Glutamatergic neuron (in vitro differentiated cells): ENCODE measurements around the gene NUP93. TPM values are rescaled to one million over a fixed set of nuclear protein-coding genes. Genes with fewer than 3 reads are reported as not detected.

ENCODE experiments used
- DNase-seq: peaks from one replicate; pipeline ENCODE4 v3.0.0; 2022
- H3K27ac Mint-ChIP-seq: one replicate; pipeline ENCODE4 v1.8.0; 2020; ENCODE audit warnings: mild to moderate bottlenecking, mixed read lengths, inconsistent platforms; ENCODE audit not compliant: unreplicated experiment
- H3K27me3 Mint-ChIP-seq: one replicate; pipeline ENCODE4 v1.8.0; 2020; ENCODE audit warnings: mild to moderate bottlenecking, moderate library complexity, mixed read lengths, inconsistent platforms; ENCODE audit not compliant: unreplicated experiment
- H3K36me3 Mint-ChIP-seq: one replicate; pipeline ENCODE4 v1.8.0; 2020; ENCODE audit warnings: mild to moderate bottlenecking, mixed read lengths, inconsistent platforms; ENCODE audit not compliant: unreplicated experiment
- H3K4me1 Mint-ChIP-seq: one replicate; pipeline ENCODE4 v1.8.0; 2020; ENCODE audit warnings: mild to moderate bottlenecking, low read depth, mixed read lengths, inconsistent platforms; ENCODE audit not compliant: unreplicated experiment
- H3K4me3 Mint-ChIP-seq: one replicate; pipeline ENCODE4 v1.8.0; 2020; ENCODE audit warnings: mild to moderate bottlenecking, mixed read lengths, inconsistent platforms; ENCODE audit not compliant: unreplicated experiment
- H3K9me3 Mint-ChIP-seq: one replicate; pipeline ENCODE4 v1.8.0; 2020; ENCODE audit warnings: mild to moderate bottlenecking, moderate library complexity, mixed read lengths, inconsistent platforms; ENCODE audit not compliant: unreplicated experiment
- total RNA-seq: library from RNA; stranded (reverse); fragmentation: NEBNext Ultra II Directional; extraction: Animal tissue kit (Norgen Biotek cat#: 25700); gene quantifications from one replicate; pipeline ENCODE4 v1.2.1, GENCODE V29; 2021; ENCODE audit not compliant: unreplicated experiment
- TF ChIP-seq, protein P1 (sequence below): fragments of 200-600 bp; sonication (generic); IDR thresholded peaks from one replicate; pipeline ENCODE4 v1.5.0; 2021; ENCODE audit not compliant: partially characterized antibody, unreplicated experiment

NUP93 gene
- total RNA-seq, 1 donor from 2014 or later, result 84.1 TPM

DNA sequence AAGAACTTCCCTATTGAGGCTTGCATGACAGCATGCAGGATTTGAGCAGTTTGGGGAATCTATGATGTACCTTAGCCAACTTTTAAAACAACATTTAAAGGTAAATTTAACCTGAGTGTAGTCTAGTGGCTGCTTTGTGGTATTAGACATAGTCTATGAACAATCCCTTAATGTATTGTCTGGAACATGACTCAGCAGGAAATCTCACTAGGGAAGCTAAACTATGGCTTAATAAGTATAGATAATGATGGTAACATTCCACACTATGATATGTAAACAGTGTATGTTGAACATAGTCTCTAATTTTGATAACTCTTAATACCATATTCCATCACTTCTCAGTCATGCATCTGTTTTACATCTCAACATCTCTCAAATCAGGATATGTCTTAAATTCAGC lies 83.0 kb downstream of the NUP93 start:
- no peak overlapping the region for H3K27ac Mint-ChIP-seq
- H3K4me3 Mint-ChIP-seq, result no peak overlapping the region
- H3K27me3 Mint-ChIP-seq, result no peaks in the 10 kb centered on the region
- H3K36me3 Mint-ChIP-seq, result no peaks in the 10 kb centered on the region
- no peak for DNase-seq
- H3K4me1 Mint-ChIP-seq, result no peaks in the 10 kb centered on the region
- no peaks in the 10 kb centered on the region for H3K9me3 Mint-ChIP-seq
- TF ChIP-seq, protein P1, sequence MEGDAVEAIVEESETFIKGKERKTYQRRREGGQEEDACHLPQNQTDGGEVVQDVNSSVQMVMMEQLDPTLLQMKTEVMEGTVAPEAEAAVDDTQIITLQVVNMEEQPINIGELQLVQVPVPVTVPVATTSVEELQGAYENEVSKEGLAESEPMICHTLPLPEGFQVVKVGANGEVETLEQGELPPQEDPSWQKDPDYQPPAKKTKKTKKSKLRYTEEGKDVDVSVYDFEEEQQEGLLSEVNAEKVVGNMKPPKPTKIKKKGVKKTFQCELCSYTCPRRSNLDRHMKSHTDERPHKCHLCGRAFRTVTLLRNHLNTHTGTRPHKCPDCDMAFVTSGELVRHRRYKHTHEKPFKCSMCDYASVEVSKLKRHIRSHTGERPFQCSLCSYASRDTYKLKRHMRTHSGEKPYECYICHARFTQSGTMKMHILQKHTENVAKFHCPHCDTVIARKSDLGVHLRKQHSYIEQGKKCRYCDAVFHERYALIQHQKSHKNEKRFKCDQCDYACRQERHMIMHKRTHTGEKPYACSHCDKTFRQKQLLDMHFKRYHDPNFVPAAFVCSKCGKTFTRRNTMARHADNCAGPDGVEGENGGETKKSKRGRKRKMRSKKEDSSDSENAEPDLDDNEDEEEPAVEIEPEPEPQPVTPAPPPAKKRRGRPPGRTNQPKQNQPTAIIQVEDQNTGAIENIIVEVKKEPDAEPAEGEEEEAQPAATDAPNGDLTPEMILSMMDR, result no peak

DNA sequence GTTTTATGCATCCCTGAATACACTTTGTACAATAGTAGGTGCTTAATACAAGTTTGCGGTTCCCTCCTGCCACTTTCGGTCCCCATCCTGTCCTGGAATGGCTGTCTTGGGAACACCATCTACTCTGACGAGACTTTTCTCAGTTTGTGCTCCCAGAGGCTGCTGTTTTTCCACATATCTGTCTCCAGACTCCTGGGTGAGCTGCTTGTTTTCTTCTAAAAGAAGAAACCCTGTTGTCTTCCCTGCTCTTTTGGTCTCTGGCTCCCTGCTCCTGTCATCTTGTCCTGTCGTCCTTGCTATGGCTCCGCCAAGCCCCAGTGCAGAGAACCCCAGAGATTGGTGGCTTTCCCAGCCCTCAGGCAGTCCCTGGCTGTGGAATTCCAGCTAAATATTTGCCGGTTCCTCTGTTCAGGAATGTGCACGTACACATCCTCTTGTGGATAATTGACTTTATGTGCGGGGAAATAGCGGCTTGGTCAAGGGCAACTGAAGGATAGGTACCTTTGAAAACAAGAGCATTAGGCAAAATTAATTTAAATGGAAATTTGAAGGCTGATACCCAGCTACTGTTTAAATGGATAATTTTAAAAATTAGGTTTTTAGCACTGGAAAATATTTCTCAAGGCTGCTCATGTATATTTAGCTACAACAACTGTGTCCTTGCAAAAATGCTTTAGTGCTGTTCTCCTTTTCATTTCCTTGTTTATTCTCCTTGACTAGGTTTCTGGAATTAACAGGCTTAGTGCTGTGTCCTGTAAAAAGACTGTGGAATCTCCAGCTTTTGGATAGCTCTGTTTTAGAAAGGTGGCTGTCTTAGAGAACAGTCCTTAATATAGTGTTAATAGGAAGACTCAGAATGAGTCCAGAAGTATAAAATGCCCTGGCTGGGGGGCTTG lies 84.9 kb downstream of the NUP93 start:
- no peaks in the 10 kb centered on the region for H3K4me1 Mint-ChIP-seq
- H3K4me3 Mint-ChIP-seq, result no peak overlapping the region
- H3K27me3 Mint-ChIP-seq, result no peaks in the 10 kb centered on the region
- TF ChIP-seq, protein P1, result no peak
- DNase-seq, result no peak
- no peaks in the 10 kb centered on the region for H3K9me3 Mint-ChIP-seq
- H3K36me3 Mint-ChIP-seq, result no peaks in the 10 kb centered on the region
- H3K27ac Mint-ChIP-seq, result no peak overlapping the region

DNA sequence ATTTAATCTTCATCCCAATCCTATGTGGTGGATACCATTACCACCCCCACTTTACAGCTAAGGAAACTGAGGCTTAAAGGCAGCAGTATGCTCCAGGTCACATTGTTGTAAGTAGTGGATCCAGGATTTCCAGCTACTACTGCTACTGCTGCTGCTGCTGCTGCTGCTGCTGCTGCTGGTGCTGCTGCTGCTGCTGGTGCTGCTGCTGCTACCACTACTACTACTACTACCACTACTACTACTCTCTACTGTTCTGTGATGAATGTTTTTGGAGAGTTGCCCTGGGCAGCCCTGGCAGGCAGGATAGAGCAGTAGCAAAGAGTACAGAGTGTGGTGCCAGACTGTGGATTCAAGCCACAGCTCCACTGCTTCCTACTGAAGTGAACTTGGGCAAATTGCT lies 85.8 kb downstream of the NUP93 start:
- Mint-ChIP-seq H3K36me3 (no peaks in the 10 kb centered on the region), H3K9me3 (no peaks in the 10 kb centered on the region), H3K27me3 (no peaks in the 10 kb centered on the region), H3K27ac (no peak overlapping the region), H3K4me1 (no peaks in the 10 kb centered on the region), H3K4me3 (no peak overlapping the region)
- TF ChIP-seq, protein P1, result no peak
- DNase-seq, result no peak

DNA sequence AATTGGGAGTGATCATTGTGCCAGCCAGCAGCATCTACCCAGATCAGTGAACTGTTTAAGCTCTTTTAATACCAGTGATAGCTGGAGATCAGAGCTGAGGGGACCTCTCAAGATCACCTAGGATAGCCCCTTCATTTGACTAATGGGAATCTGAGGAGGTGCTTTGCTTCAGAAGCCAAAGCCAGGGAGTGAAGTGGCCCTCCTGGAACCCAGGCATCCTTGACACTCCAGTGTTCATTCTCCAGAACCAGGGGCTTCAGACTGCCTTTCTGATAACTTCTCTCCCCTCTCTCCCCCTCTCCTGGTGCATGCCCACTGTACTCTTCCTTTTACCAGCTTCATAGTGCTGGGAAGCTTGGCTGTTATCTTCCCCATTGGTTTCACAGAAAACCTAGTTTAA lies 87.1 kb downstream of the NUP93 start:
- DNase-seq, result no peak
- Mint-ChIP-seq H3K4me1 (no peaks in the 10 kb centered on the region), H3K4me3 (no peak overlapping the region), H3K27ac (no peak overlapping the region), H3K27me3 (no peaks in the 10 kb centered on the region), H3K9me3 (no peaks in the 10 kb centered on the region), H3K36me3 (peaks cover 3% of the 10 kb centered on the region)
- TF ChIP-seq, protein P1, result no peak

DNA sequence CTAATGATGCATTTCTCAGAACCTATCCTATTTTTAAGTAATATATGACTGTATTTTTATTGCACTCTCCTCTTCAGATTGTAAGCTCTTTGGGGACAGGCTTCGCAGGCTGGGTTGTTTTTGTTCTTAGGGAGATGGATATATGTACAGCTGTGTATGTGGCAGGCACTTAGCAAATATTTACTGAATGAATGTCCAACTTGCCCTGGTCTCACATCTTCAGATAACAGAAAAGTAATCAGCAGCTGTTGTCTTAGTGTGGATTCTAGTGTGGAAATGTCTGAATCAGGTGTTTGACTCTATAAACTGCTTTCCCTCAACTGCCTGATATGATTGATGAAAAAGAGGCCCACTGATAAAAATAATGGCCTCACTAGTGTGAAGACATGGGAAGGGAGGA lies 88.0 kb downstream of the NUP93 start:
- Mint-ChIP-seq H3K27me3 (no peaks in the 10 kb centered on the region), H3K4me3 (no peak overlapping the region), H3K9me3 (no peaks in the 10 kb centered on the region), H3K36me3 (peaks cover 3% of the 10 kb centered on the region), H3K27ac (no peak overlapping the region), H3K4me1 (no peaks in the 10 kb centered on the region)
- DNase-seq, result no peak
- TF ChIP-seq, protein P1, result no peak
